ENCODE results near the gene ATF6.

The ATF6 gene

DNA sequence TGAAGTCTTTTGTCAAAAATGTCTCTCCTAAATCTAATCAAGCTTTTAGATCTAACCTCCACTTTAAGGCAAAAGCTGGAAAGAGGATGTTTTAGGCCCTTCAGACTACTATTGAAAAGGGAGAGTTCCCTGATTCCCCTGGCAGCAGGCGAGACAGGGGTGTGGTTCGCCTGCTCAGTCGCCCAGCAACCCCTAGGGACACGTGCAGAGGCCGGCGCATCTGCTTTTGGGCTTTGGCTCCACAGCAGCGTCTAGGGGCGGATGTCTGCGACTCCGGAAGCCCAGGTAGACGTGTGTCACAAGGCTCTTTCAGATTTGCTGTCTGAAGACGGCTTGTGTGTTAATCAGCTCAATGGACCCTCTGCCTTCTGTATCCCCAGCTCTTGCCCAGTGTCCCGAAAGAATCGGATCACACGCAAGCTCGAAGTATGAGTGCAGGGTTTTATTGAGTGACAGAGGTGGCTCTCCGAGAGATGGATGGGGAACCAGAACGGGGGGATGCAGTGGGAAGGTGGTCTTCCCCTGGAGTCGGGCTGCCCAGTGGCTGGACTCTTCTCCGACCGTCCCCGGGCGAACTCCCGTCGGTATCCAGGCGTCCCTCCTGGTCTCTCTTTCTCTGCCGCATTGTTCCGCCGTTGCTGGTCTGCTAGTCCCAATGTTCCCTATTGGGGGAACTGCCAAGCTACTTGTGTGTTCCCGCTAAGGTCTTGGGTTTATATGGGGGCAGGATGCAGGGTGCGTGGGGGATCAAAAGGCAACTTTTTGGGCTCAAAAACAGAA lies 212.1 kb downstream of the ATF6 start:
- no peak for DNase-seq

DNA sequence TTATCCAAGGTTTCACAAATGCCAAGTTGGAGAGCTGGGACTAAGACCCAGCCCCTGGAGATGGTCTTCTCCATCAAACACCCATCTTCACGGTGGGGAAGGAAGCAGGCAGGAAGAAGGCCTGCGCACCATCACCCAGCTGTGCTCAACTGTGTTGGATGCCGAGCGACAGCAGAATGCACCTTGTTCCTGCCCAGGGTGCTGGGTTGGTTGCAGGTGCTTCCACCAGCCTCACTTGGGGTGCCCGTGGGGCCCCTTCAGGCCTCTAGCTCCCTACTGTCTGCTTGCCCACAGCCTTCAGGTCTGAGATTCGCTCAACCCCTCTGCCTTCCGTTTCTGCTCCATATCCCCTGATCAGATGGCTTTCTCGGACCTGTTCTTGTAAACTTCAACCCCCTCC lies 215.0 kb downstream of the ATF6 start:
- DNase-seq = no peak

DNA sequence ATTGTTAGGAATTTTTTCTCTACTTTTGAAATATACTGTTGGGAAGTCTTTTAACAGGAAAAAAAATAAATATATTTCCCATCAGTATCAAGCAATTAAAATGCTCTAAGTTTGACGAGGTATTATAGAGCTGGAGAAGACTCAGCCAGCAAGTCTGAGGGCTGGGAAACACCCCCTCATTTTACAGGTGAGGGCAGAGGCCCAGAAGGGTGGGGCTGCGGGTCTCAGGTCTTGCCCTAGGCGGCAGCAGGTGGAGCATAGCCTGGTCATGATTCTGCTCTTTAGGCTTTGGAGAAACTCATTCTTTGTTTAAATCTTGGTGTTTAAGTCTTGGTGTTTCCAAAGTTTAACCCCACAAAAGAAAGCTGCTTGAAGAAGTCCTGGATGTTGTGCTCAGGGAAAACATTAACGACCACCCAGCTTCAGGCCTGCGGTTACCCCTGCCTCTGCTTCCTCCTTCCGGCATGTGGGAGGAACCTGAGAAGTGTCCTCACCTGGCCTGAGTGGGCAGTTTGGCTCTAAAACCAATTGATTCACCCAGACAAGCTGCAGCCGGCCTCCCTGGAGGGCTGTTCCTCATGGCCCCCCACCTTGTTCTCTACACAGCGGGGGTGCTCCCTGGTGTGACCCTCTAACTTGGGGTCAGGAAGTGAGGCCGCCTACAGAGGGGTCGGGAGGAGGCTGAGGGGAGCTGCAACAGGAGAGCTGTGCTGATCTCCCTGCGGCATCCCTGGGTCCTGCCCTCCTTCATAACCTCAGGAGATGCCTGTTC lies 215.8 kb downstream of the ATF6 start:
- no peak for DNase-seq

DNA sequence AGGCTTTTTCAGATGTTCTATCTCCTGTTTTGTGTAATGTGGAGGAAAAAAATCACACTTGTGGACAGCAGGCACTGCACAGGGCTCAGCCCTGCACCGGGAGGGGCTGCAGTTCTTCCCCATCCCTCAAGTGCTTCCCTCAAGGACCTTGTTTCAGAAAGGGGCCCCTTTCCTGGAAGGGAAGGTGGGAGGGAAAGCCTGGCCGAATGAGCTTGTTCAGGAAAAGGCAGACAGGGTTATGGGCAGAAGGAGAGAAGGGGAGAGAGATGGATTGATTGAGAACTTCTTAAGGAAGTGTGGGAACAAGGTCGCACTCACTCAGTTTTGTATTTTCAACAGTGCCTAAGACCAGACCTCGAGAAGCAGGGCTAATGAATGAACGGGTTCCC lies 216.4 kb downstream of the ATF6 start:
- no peak for DNase-seq

DNA sequence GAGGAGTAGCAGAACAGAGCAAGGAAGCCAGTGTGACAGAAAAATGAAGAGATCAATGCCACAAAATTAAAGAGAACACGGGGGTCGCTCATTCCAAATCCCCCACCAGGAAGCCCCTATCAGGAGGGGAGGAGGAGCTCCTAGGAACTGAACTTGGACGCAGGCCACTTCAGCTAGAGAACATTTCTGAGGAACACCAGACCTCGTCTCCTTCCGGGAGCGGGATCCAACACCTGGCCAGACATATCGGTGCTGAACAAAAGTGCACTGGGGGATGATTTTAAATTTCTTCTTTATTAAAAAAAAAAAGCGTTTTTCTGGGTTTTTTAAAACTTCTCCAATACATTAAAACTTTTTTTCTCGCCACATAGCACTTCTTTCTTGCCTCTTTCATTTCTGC lies 216.8 kb downstream of the ATF6 start:
- no peak for DNase-seq

DNA sequence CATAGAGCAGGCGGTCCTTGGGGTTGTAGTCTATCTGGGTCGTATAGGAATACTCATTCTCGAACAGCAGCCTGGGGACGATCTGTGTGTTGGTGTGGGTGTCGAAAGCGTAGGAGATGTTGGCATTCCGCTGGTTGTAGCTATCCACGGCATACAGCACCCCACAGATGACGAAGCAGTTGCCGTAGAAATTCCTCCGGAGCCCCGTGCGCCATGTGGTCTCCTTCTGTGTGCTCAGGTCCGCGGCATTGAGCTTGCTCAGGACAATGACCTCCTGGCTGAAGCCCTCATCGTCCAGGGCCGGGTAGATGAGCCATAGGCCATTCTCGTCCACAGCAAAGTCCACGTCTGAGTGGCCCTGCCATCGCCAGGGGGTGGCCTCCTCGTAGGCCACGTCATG lies 217.6 kb downstream of the ATF6 start:
- no peak for DNase-seq

DNA sequence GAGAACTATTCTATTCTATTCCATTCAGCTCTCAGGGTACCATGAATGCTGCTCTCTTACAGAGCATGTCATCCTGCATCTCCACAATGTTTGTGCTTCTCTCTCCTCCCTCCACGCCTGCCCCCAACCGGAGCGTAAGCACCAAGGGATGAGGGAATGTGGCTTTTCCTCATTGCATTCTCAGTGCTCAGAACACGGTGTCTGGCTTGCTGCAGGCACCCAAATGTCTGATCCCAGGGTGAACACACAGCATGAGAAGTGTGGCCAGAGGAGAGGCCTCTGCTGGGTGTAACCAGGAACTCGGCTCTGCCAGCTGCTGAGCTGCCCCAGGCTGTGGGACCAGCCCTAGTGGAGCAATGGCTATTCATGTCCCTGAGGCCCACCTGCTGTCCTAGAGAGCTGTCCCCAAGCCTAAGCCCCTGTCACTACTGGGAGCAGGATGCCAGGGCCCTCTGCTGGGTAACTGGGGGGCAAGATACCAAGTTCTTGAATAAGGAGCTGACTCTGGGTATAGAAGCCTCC lies 219.2 kb downstream of the ATF6 start:
- DNase-seq = no peak

DNA sequence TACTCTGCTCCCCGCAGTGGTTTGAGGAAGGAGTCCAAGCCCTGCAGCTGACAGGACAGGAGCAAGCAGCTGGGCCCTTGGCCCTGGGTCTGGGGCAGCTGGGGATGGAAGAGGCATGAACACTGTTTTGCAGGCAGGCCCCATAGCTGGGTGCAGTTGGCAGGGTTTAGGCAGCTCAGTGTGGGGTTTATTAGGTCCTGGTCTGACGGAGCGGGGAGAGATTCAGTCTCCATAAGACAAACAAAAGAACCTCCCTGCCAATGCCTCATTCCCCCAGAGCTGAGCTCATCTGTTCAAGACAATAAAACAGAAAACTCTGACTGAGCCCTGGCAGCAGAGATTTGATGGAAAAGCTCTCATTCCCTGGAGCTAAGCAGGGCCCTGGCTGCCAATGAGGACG lies 220.2 kb downstream of the ATF6 start:
- no peak for DNase-seq

DNA sequence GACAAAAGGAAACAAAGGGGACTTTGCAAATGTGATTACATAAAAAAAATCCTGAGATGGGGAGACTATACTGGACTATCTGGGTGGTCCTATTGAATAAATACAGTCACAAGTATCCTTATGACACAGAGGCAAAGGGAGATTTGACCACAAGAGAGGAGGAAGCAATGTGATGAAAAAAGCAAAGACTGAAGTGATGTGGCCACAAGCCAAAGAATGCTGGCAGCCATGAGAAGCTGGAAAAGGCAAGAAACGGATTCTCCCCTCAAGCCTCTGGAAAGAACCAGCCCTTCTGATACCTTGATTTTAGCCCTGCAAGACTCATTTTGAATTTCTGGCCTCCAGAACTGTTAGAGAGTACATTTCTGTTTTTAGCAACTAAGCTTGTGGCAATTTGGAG lies 221.2 kb downstream of the ATF6 start:
- peak; percentile 42 for DNase-seq

DNA sequence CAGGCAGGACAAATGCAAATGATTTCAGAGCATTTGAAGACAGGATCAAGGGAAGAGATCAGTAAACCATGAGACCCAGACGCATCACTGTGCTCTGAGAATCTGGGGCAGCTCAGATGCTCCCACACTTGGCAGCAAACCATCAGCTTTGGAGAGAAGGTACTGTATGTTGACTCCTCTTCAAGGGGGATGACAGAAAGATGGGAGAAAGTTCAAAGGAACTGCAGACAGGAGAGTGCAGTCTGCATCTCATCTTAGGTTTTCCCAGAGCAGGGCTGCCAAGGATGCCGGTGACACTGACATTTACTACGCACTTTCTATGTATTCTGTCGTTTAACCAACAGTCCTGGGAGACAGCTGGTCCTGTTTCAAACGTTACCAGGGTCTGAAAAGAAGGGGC lies 221.8 kb downstream of the ATF6 start:
- DNase-seq = no peak

DNA sequence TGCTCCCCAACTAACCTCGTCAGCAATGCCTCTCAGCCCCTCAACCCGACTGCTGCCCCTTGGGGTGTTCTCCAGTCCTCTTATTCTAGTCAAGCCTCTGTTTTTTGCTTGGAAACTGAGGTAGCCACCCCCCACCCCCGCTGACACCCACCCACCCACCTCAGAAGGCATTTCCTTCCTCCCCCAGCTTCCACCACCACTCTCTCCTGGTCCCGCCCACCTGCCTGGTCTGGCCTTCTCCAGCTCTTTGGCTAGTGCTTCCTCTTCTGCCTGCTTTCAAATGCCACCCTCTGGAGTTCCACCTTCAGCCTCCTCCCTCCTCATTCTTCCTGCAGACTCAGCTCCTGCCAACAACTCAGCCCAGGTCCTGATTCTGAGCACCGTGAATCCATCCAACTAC lies 222.3 kb downstream of the ATF6 start:
- DNase-seq = no peak

DNA sequence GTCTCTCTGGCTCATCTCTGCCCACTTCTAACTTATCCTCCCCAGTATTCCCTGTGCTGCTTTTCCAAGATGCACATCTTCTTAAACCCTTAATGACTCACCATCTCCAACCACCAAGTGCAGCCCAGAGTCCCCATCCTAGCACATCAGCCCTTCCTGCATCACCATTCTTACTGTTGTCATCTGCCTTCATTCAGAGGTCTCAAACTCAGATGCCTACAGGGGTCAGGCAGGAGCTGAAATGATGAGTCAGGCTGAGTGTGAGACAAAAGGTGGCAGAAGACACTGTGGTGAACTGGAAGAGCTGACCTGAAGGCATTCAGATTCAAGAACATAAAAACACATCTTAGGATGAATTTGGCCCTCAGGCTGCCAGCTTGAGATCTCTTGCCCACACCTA lies 223.0 kb downstream of the ATF6 start:
- DNase-seq = peak; percentile 45

DNA sequence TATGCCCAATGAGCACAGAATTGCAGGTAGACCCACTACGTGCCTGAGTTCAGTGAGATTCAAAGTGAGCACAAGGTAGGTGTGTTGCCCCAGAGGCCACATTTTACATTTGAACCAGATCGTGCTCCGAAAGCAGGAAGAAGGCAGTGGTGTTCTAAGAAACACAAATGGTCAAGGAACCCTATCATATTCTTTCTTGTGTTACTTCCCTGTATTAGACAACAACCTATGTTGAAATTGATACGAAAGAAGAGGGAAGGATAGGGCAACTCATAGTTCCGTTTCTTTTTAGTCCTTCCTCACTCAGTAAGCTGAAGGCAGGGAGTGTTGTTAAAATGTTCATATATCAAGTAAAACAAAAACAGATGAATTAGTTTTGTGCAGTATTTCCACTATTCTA lies 223.7 kb downstream of the ATF6 start:
- no peak for DNase-seq

DNA sequence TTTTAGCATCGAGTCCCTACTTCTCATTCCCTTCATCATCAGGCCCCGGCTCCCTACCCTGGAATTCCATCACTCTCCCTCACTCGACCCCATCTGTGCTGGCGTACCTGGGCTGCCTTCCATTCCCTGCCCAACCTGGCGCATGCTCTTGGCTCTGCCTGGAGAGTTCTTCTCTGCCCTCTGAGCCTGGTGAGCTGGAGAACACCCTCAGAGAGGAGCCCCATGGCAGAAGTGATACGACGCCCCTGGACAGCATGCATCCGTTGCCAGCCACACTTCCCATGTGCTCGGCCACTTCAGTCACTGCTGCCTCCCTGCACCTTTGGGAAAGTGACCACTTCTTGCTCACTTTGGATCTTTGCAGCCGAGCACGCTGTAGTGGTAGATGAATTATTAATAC lies 227.5 kb downstream of the ATF6 start:
- DNase-seq = no peak

DNA sequence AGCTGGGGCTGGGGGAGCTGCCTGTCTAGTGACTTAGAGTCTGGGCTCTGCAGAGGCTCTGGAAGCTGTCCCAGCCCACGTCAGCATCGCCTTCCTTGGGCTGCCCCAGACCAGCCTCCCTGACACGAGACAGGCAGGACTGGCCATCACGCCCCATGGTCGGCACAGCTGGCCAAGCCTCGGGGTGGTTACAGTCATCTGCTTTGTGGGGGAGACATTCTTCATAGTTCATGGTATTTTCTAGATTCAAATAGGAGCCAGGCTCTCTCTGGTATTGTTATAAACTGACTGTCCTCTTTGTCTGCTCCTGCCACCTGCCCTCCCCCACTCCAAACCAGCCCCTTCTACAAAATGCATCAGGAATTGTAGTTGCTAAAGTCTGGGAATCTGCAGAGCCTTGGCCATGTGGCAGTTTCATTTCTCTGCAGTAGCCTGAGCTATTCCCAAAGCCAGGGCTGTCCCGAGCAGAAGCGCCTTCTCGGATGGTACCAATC lies 228.1 kb downstream of the ATF6 start:
- DNase-seq = peak; percentile 38

DNA sequence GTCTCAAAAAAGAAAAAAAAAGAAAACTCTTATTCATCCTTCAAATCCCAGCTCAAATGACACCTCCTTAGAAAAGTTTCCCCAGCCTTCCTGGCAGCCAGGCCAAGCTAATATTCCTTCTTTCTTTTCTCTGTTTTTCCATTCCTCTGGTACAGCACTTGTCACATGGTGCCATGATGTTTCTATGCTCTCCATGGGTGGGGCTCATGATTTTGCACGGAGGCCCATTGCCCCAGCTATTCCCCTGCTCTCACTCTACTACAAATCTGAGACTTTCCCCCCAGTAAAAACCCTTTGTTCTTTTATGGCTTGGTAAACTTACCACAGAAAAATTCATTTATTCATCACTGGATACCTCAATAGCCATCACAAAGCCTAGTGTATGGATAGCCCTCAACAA lies 231.0 kb downstream of the ATF6 start:
- no peak for DNase-seq

DNA sequence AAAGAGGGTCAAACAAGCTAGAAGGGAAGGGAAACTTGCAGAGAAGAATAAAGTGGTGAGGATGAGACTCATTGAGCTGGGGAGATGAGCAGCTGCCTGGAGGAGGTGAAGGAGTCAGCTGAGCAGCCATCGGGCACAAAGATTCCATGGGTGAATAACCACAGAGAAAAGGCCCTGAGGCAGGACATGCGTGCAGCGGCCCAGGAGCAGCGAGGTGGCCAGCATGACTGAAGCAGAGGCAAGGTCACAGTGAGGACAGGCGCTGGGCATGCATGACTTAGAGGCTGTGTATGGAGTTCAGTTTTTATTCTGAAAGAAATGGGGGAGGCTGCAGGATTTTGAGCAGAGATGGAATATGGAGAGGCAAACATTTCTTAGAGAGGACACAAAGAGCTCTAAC lies 232.7 kb downstream of the ATF6 start:
- DNase-seq = no peak

DNA sequence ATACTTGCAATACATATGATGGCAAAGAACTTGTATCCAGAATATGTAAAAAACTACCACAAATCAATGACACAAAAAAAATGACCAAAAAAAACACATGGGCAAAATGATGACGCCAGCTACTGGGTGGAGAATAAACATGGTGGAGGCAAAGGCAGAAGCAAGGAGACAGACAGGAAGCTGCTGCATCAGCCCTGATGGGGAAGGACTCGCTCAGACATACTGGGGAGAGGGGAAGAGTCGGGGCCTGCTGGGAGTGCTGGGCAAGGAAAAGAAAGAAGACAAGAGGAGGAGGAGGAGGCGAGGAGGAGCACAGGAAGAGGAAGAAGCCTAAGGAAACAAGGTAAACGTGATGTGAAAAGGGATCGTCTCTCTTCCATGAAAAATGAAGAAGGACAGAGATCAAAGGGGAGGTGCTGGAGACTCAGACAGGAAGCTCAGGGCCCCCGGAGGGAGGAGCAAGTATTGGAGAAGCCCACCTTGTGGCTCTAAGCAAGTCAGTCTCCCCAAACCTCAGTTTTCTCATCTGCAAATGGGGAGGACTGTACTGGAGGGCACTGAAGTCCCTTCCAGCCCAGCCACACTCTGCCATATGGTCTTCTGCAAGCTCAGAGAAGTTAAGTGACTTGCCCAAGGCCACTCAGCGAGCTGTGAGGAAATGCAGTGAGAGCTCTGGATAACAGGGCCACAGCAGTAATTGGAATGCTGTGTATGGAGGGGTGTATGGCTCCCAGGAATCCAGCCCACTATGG lies 233.4 kb downstream of the ATF6 start:
- DNase-seq = no peak

DNA sequence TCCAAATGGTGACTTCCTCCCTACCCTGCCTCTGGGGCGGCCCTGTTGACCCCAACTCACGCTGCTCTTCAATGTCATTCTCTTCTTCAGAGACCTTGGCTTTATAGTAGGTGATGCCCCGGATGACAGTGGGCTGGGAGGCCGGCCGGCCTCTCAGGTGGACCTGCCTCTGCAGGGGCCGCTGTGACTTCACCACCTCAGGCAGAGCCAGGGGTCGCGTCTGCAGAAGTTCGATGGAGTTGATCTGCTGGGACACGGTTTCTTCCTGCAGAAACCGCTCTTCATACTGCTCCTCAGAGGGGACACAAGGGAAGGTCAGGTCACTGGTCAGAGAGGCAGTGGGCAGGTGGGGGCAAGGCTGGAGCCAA lies 233.9 kb downstream of the ATF6 start:
- no peak for DNase-seq

DNA sequence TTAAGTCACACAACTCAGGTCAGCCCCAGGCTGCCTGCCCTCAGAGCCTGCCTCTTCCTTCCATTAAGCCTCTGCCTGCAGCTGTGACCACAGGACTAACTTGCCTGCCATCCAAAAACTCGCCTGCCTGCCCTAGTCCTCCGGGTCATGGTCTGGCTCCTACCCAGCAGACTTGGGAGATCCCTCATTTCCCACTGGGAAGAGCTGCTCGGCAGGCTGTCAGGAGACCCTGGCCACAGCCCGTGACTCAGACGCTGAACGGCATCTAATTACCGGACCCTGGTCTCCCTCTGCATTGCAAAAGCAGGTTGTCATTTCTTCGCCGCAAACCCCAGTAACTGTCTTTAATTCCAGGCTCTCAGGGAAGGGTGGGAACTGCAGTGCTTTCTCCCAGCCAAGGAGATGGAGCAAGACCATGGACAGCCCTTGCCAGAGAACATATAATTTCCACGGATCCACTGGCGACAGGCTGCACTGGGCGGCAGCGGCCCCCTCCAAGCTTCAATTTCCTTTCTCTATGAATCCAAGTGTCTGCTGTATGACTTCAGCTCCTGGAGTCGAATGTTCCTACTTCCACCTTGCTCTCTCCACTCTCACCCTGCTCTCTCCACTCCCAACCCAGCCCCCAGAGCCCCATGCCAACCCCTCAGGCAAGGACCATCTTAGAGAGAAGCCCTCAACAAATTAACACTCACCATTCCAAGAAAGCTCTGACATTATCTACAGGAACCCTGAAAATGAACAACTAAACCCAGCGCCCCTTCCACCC lies 237.1 kb downstream of the ATF6 start:
- peak; percentile 98 for DNase-seq

DNA sequence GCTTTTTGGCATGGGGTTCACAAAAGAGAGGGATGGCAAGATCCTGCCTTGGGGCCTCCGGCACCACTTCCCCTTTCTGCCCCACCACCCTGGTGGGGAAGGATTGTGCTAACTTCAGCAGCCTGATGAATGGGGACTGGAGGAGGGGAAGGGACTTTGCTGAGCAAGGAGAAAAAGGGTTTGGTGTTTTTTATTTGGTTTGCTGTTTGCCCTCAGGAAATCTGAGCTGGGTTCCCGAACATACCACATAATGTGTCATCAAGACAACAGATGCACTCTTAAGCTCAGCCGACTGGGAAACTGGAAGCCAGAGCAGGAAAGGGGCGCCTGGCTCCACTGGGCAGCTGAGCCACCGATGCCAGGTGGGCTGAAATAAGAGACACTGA lies 237.7 kb downstream of the ATF6 start:
- peak; percentile 80 for DNase-seq

DNA sequence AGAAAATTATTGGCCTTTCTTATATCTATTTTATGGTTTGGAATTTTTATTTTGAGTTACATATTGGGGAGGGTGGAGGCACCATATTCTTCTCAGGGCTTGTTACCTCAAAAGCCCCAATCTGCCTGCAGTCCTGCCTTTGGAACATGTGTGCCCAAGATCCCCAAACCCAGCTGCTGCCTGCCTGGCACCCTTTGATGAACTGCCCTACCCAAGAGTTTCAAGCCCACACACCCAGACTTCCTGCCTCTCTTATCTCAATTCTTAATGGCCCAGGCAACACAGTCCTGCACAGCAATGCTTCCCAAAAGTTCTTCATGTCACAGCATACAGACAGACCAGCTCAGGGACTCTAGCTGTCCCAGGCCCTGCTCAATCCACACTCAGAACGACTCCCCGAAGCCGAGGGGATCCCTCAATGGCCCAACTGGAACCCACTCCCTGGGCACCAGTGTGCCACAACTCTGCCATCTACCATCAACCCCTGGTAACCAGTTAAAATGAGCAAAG lies 238.4 kb downstream of the ATF6 start:
- DNase-seq = no peak

DNA sequence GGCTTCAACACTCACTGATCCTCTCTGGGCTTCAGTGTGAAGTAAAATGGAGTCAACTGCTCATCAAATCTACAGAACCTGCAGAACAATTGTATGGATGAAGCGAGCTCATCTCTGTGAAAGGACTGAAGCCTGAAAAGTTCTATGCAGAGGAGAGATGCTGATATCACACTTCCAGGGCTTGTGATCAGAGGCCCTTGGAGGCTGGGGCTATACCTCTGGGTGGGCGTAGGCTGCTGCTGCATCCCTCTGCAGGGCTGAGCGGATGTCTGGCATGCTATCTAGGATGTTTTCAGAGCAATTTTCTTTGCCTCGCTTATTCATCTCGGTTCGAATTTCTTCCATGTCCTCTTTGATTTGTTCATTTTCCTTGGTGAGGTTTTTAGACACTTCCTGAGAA lies 240.0 kb downstream of the ATF6 start:
- no peak for DNase-seq

Measured in fibroblast of upper back skin (primary cell).